ENCODE measurements around the gene PPP1R26.

PPP1R26 gene

DNA sequence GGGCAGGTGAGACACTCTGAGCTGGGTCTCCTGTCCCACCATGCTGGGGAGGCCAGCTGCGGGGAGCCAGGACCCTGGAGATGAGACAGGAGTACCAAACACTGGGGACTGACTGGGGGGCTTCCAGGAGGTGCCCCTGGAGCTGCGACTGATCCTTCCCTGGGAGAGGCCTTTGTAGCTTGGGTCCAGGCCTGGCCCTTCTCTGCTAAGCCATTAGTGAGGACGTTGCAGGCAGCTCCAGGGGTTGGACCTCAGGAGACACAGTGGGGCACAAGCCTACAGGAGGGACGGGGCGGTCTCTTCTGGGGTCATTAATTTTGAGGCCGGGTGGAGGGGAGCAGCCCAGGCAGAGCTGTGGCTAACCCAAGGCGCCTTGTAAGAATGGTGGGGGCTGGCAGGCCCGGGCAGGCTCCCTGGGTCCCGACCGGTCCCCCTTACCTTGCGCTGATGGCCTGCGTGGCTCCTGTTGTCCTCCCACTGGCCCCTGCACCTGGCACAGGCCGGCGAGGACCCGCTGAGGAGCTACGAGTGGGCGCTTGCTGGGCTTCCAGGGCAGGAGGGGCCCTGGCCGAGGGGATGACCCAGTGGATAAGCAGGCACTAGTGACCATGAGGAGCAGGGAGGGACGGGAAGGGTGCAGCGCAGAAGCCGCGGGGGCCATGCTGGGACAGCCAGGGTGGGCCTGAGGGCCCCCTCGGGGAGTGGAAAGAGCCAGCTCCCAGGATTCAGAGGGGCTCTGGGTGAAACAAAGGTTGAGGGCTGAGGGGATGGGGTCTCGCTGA is 26.0 kb downstream of the PPP1R26 start:
- Histone ChIP-seq H3K36me3 (ENCODE audit: low read length) (no peaks in the 10 kb centered on the region), H3K79me2 (ENCODE audit: insufficient read depth, low read length) (peaks cover 19% of the 10 kb centered on the region), H4K20me1 (ENCODE audit: low read depth, low read length) (no peaks in the 10 kb centered on the region; the same call in 1 of the 2 replicates), H3K9me3 (ENCODE audit: insufficient read depth, low read length) (no peaks in the 10 kb centered on the region), H3K4me2 (ENCODE audit: low read depth, low read length, poor library complexity, severe bottlenecking) (no peak overlapping the region), H2AFZ (ENCODE audit: low read depth, low read length, severe bottlenecking) (no peak overlapping the region), H3K9ac (ENCODE audit: low read length) (no peak overlapping the region), H3K27me3 (ENCODE audit: low read length) (no peaks in the 10 kb centered on the region), H3K4me3 (ENCODE audit: insufficient read depth, low read length, poor library complexity, severe bottlenecking) (no peak overlapping the region), H3K27ac (ENCODE audit: low read depth, low read length) (no peak overlapping the region), H3K9me2 (replicated peaks; ENCODE audit: insufficient read depth, low read length) (no peaks in the 10 kb centered on the region), H3F3A (ENCODE audit: insufficient read depth) (no peaks in the 10 kb centered on the region)
- TF ChIP-seq EZH2phosphoT487 (conservative IDR thresholded peaks at IDR 0.05; ENCODE audit: low read length) (no peak), CTCF (IDR thresholded peaks at IDR 0.05; ENCODE audit: insufficient read depth, low read length, poor library complexity, severe bottlenecking) (no peak)

GRCh38 chr9:135506327-135507103 is 26.9 kb downstream of the PPP1R26 start:
- H3K9ac ChIP-seq (ENCODE audit: low read length): no peak overlapping the region
- H3K9me2 ChIP-seq (replicated peaks; ENCODE audit: insufficient read depth, low read length): no peaks in the 10 kb centered on the region
- H3K79me2 ChIP-seq (ENCODE audit: insufficient read depth, low read length): peaks cover 10% of the 10 kb centered on the region
- no peaks in the 10 kb centered on the region for H3K36me3 ChIP-seq (ENCODE audit: low read length)
- no peaks in the 10 kb centered on the region for H3F3A ChIP-seq (ENCODE audit: insufficient read depth)
- H3K9me3 ChIP-seq (ENCODE audit: insufficient read depth, low read length): no peaks in the 10 kb centered on the region
- H3K4me2 ChIP-seq (ENCODE audit: low read depth, low read length, poor library complexity, severe bottlenecking): no peak overlapping the region
- TF ChIP-seq CTCF (IDR thresholded peaks at IDR 0.05; ENCODE audit: insufficient read depth, low read length, poor library complexity, severe bottlenecking): no peak
- no peak for TF ChIP-seq EZH2phosphoT487 (conservative IDR thresholded peaks at IDR 0.05; ENCODE audit: low read length)
- no peak overlapping the region for H3K4me3 ChIP-seq (ENCODE audit: insufficient read depth, low read length, poor library complexity, severe bottlenecking)
- no peaks in the 10 kb centered on the region for H3K27me3 ChIP-seq (ENCODE audit: low read length)
- no peak overlapping the region for H2AFZ ChIP-seq (ENCODE audit: low read depth, low read length, severe bottlenecking)
- H3K27ac ChIP-seq (ENCODE audit: low read depth, low read length): no peak overlapping the region
- no peaks in the 10 kb centered on the region; the same call in 1 of the 2 replicates for H4K20me1 ChIP-seq (ENCODE audit: low read depth, low read length)

DNA sequence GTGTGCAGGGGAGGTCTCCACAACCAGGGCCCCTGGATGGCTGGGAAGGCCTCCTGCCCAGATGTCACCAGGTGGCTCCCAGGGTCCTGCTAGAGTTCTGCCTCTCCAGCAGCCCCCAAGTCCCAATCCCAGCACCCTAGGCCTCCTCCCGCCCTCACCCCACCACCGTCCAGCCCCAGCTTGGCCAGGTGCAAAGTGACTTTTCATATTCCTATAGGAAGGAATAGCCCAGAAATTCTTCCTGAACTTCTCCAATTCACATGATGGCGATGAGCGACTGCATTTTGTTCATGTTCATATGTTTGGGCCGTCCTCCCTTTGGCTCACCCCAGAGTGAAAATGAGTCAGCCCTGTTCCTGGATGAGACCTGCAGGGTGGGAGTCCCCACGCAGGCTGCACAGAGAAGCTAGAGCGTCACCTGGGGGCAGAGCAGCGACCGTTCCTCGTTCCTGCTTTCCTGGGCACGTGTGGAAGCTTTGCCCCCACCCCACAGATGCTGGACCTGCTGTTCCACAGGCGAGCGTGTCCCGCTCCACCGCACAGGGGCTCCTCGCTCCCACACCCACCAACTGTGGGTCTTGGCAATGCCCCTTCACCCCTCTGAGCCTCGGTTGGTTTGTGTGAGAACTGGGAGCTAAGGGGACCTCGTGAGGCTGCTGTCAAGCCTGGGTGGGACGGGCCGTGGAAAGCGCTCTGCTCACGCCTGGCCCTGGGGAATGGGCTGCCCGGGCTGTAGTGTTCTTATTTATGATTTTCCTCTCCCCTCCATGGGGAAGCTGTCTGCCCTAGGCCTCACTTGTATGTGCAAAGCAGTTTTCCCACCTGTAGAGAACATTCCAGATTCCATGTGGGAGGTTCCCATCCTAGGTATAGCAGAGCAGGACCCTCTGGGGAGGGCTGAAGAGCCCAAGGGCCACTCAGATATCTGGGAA is 27.8 kb downstream of the PPP1R26 start:
- TF ChIP-seq EZH2phosphoT487 (conservative IDR thresholded peaks at IDR 0.05; ENCODE audit: low read length) (no peak), CTCF (IDR thresholded peaks at IDR 0.05; ENCODE audit: insufficient read depth, low read length, poor library complexity, severe bottlenecking) (no peak)
- Histone ChIP-seq H2AFZ (ENCODE audit: low read depth, low read length, severe bottlenecking) (no peak overlapping the region), H3K9me2 (replicated peaks; ENCODE audit: insufficient read depth, low read length) (no peaks in the 10 kb centered on the region), H3K4me3 (ENCODE audit: insufficient read depth, low read length, poor library complexity, severe bottlenecking) (no peak overlapping the region), H3K79me2 (ENCODE audit: insufficient read depth, low read length) (peaks cover 2% of the 10 kb centered on the region; the same call in 1 of the 2 replicates), H3K9ac (ENCODE audit: low read length) (no peak overlapping the region), H4K20me1 (ENCODE audit: low read depth, low read length) (no peaks in the 10 kb centered on the region; the same call in 1 of the 2 replicates), H3K27ac (ENCODE audit: low read depth, low read length) (no peak overlapping the region), H3K27me3 (ENCODE audit: low read length) (no peaks in the 10 kb centered on the region), H3K9me3 (ENCODE audit: insufficient read depth, low read length) (no peaks in the 10 kb centered on the region), H3K36me3 (ENCODE audit: low read length) (no peaks in the 10 kb centered on the region), H3F3A (ENCODE audit: insufficient read depth) (no peaks in the 10 kb centered on the region), H3K4me2 (ENCODE audit: low read depth, low read length, poor library complexity, severe bottlenecking) (no peak overlapping the region)
